ENCODE results near the gene TM6SF1.

DNA sequence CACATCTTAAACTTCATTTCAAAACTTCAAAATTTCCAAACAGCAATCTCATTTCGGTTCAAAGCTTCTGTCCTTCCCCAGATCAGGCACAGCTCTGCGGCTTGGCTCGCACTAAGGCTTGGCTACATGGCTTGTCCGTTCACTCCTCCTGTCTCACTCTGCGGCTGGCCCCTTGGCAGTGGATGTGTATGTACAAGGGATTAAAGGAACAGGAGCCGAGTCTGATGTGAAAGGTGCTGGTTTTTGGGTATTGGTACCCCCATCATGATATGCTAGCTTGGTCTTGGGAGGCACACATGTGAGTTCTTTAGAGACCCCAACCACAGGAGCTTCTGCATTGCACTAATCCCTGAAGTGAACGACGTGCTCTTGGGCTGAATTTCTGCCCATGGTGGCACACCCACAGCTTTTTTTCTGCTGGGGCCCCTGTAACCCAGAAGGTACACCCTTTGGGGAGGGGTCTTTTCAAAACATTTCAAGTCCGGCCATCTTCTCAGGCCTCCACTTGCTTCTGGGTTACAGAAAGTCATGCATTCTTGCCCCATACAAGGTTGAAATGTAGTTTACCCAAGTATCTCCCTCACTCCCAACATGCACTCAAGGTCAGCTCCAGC is 12.6 kb downstream of the TM6SF1 start:
- no peak for TF ChIP-seq CTCF (IDR thresholded peaks at IDR 0.05)
- no peak for TF ChIP-seq POLR2A (IDR thresholded peaks at IDR 0.05)

Measured in thyroid gland (tissue), 4 donors.